B cell (primary cell): Measurements from ENCODE around the gene SPCS2.

Experiments
- EZH2 ChIP-seq: IDR thresholded peaks from 2 replicates; pipeline ENCODE4 v1.6.1; 2012; ENCODE audit warnings: borderline replicate concordance, low read depth, mild to moderate bottlenecking, moderate library complexity, low read length; ENCODE audit not compliant: insufficient read depth, poor library complexity, severe bottlenecking
- TF ChIP-seq, protein P1 (sequence below): fragments of 200-600 bp; IDR thresholded peaks from one replicate; pipeline ENCODE4 v1.8.0; 2022; ENCODE audit warnings: antibody characterized with exemption, mild to moderate bottlenecking

DNA sequence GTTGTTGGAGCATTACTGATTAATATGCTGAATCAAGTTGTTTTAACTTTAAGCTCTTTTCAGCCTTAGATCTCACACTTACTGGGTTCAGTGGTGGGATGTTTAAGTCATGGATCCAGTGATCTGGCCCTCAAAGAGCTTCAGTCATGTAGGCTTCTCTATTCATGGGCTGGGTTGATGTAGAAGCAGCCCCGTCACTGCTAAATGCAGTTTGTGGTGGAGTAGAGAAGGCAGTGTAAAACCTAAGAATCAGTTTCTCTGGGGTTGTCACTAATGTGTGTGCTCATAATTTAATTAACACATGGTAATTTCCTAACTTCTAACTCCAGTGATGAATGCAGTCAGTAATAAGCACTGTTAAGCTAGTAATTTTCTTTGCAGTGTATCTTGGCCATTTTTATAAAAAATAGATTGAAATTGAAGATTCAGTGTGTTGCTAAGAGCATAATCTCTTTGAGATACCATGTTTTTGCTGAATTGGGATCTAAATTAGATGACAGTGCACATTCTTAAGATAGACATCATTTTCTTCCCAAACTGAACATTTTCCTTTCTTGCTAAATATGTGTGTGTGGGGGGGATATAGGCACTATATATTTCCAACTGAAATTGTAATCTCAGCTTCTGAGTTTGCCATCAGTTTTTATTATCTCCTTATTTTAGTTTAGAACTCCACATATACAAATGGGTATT lies 9.0 kb downstream of the SPCS2 start:
- TF ChIP-seq, protein P1, sequence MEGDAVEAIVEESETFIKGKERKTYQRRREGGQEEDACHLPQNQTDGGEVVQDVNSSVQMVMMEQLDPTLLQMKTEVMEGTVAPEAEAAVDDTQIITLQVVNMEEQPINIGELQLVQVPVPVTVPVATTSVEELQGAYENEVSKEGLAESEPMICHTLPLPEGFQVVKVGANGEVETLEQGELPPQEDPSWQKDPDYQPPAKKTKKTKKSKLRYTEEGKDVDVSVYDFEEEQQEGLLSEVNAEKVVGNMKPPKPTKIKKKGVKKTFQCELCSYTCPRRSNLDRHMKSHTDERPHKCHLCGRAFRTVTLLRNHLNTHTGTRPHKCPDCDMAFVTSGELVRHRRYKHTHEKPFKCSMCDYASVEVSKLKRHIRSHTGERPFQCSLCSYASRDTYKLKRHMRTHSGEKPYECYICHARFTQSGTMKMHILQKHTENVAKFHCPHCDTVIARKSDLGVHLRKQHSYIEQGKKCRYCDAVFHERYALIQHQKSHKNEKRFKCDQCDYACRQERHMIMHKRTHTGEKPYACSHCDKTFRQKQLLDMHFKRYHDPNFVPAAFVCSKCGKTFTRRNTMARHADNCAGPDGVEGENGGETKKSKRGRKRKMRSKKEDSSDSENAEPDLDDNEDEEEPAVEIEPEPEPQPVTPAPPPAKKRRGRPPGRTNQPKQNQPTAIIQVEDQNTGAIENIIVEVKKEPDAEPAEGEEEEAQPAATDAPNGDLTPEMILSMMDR: no peak
- no peak for TF ChIP-seq EZH2
